Loucy (cell line): Measurements from ENCODE around the gene ALB.

ENCODE experiments used
- CTCF ChIP-seq: fragments of 200-600 bp; sonication (generic); conservative IDR thresholded peaks from 2 replicates; pipeline ENCODE4 v1.5.1; 2014; ENCODE audit warnings: mild to moderate bottlenecking, antibody characterized with exemption, low read length
- EZH2phosphoT487 ChIP-seq: fragments of 200-600 bp; IDR thresholded peaks from 2 replicates; pipeline ENCODE4 v1.6.1; 2018; ENCODE audit warnings: antibody characterized with exemption, mild to moderate bottlenecking, moderate library complexity, borderline replicate concordance

GRCh38 chr4:73418677-73419076, 14.6 kb downstream of the ALB start:
- TF ChIP-seq CTCF (no peak), EZH2phosphoT487 (no peak)
